OCI-LY7 (cell line): ENCODE data around the gene MON2. TPM values are rescaled to one million over a fixed set of nuclear protein-coding genes. Genes with fewer than 3 reads are reported as not detected.

Experiments used
- BruUV-seq: library from RNA; stranded (reverse); fragments of 400-500 nt; replicated peaks from 2 replicates; lab custom pipeline; 2021; lab: Mats Ljungman, UMichigan
- CTCF ChIA-PET: fragments of 300-600 bp; sonication (Branson Sonifier 250); formaldehyde crosslinking; loops from one replicate; lab custom pipeline; 2022; ENCODE audit warnings: antibody characterized with exemption; ENCODE audit not compliant: unreplicated experiment; lab: Charles Lee
- POLR2A ChIA-PET: fragments of 300-600 bp; sonication (Branson Sonifier 250); formaldehyde crosslinking; loops from one replicate; lab custom pipeline; 2022; ENCODE audit warnings: antibody characterized with exemption; lab: Charles Lee
- DNase-seq: peaks from one replicate; pipeline ENCODE4 v3.0.0-alpha.2; 2015; ENCODE audit warnings: low spot score
- H2AFZ ChIP-seq: fragments of 200-600 bp; sonication (generic), shearing (Covaris generic); 2 replicates; pipeline ENCODE4 v1.6.1; 2014; ENCODE audit warnings: mild to moderate bottlenecking, antibody characterized with exemption, low read length, moderate library complexity
- H3K27ac ChIP-seq: fragments of 200-600 bp; sonication (generic); 2 replicates; pipeline ENCODE4 v1.5.1; 2014; ENCODE audit warnings: mixed run types, low read depth, mild to moderate bottlenecking, moderate library complexity, low read length, inconsistent platforms; ENCODE audit not compliant: poor library complexity, severe bottlenecking
- H3K36me3 ChIP-seq: fragments of 200-600 bp; sonication (generic); 2 replicates; pipeline ENCODE4 v1.6.1; 2014; ENCODE audit warnings: mild to moderate bottlenecking, antibody characterized with exemption, low read length, moderate library complexity, mixed read lengths; ENCODE audit not compliant: insufficient read depth
- H3K4me1 ChIP-seq: fragments of 200-600 bp; sonication (generic); 2 replicates; pipeline ENCODE4 v1.5.1; 2014; ENCODE audit warnings: mild to moderate bottlenecking, low read length; ENCODE audit not compliant: insufficient read depth, poor library complexity, severe bottlenecking
- H3K4me2 ChIP-seq: fragments of 200-600 bp; sonication (generic); 2 replicates; pipeline ENCODE4 v1.6.1; 2014; ENCODE audit warnings: mild to moderate bottlenecking, low read length
- H3K4me3 ChIP-seq: fragments of 200-600 bp; sonication (generic); 2 replicates; pipeline ENCODE4 v1.5.1; 2014; ENCODE audit warnings: mild to moderate bottlenecking, low read depth, low read length; ENCODE audit not compliant: poor library complexity, severe bottlenecking
- H3K79me2 ChIP-seq: fragments of 200-600 bp; sonication (generic); 2 replicates; pipeline ENCODE4 v1.6.1; 2016; ENCODE audit warnings: low read depth, mild to moderate bottlenecking, low read length, moderate library complexity, mixed read lengths; ENCODE audit not compliant: insufficient read depth
- H3K9me2 ChIP-seq: fragments of 200-600 bp; sonication (generic); 2 replicates; pipeline ENCODE4 v1.6.1; 2016; ENCODE audit warnings: mild to moderate bottlenecking, low read length, mixed read lengths; ENCODE audit not compliant: insufficient read depth
- H3K9me3 ChIP-seq: fragments of 200-600 bp; sonication (generic); 2 replicates; pipeline ENCODE4 v1.6.1; 2014; ENCODE audit warnings: mild to moderate bottlenecking, mixed run types, low read length, mixed read lengths
- H4K20me1 ChIP-seq: fragments of 200-600 bp; sonication (generic); 2 replicates; pipeline ENCODE4 v1.6.1; 2014; ENCODE audit warnings: mild to moderate bottlenecking, antibody characterized with exemption, low read length, moderate library complexity, mixed read lengths; ENCODE audit not compliant: insufficient read depth
- CTCF ChIP-seq: fragments of 200-600 bp; sonication (generic); conservative IDR thresholded peaks from 2 replicates; pipeline ENCODE4 v1.5.1; 2014; ENCODE audit warnings: mild to moderate bottlenecking, antibody characterized with exemption, low read length, moderate library complexity, mixed read lengths
- EZH2phosphoT487 ChIP-seq: fragments of 200-600 bp; sonication (generic); IDR thresholded peaks from 2 replicates; pipeline ENCODE4 v1.6.1; 2018; ENCODE audit warnings: low read depth, borderline replicate concordance, mild to moderate bottlenecking, mixed run types, antibody characterized with exemption, low read length, moderate library complexity, mixed read lengths
- intact Hi-C: fragments of 100-400 bp; cut with micrococcal nuclease; formaldehyde crosslinking; loops from one replicate; pipeline ENCODE4 v1.10.0; 2022; ENCODE audit not compliant: unreplicated experiment
- total RNA-seq, 2 experiments: library from RNA; depleted of rRNA in 1 of 2; stranded (reverse); fragments of >200 nt in 1 of 2; shearing (Covaris generic) in 1 of 2; gene quantifications; 2 replicates each; pipeline ENCODE4 v1.2.3, GENCODE V29; 2014 to 2022

Gene MON2
- total RNA-seq, 2 experiments from 2014 or later, result 31.6 to 54.7 TPM

- intact Hi-C loops, result no loop called here
Observed at GRCh38 chr12:62537551-62537950, 70.9 kb downstream of the MON2 start.

GRCh38 chr12:62540354-62540753, 73.7 kb downstream of the MON2 start:
- H3K9me2 ChIP-seq, result no peaks in the 10 kb centered on the region
- ChIA-PET CTCF (no interaction called here), POLR2A (no interaction called here)
- no peak overlapping the region for H3K4me3 ChIP-seq
- no TSS peak for BruUV-seq
- intact Hi-C loops, result no loop called here
- H4K20me1 ChIP-seq, result no peaks in the 10 kb centered on the region
- H3K4me2 ChIP-seq, result no peak overlapping the region
- peaks cover 70% of the 10 kb centered on the region for H3K36me3 ChIP-seq
- H2AFZ ChIP-seq, result no peak overlapping the region
- no peaks in the 10 kb centered on the region for H3K79me2 ChIP-seq
- H3K9me3 ChIP-seq, result no peaks in the 10 kb centered on the region
- no peaks in the 10 kb centered on the region for H3K4me1 ChIP-seq
- DNase-seq, result no peak
- TF ChIP-seq EZH2phosphoT487, result no peak
- TF ChIP-seq CTCF, result no peak
- no peak overlapping the region for H3K27ac ChIP-seq

More at GRCh38 chr12:62537551-62537950, 70.9 kb downstream of the MON2 start:
- H3K9me2 ChIP-seq, result no peaks in the 10 kb centered on the region
- no peaks in the 10 kb centered on the region for H4K20me1 ChIP-seq
- H3K9me3 ChIP-seq, result no peaks in the 10 kb centered on the region
- TF ChIP-seq EZH2phosphoT487 (no peak), CTCF (no peak)
- ChIA-PET POLR2A (interaction anchor here (1.2 kb wide), 2 partner anchors 8 to 12 kb away, joined by 4 read pairs; no protein-coding TSS in a partner anchor), CTCF (no interaction called here)
- H3K79me2 ChIP-seq, result no peaks in the 10 kb centered on the region
- BruUV-seq, result no TSS peak
- no peak overlapping the region for H3K27ac ChIP-seq
- H3K4me3 ChIP-seq, result no peak overlapping the region
- H3K4me2 ChIP-seq, result no peak overlapping the region
- no peaks in the 10 kb centered on the region for H3K4me1 ChIP-seq
- peaks cover 68% of the 10 kb centered on the region for H3K36me3 ChIP-seq
- no peak for DNase-seq
- H2AFZ ChIP-seq, result no peak overlapping the region

- Histone ChIP-seq H2AFZ (no peak overlapping the region), H3K79me2 (no peaks in the 10 kb centered on the region), H3K9me3 (no peaks in the 10 kb centered on the region), H3K9me2 (no peaks in the 10 kb centered on the region), H3K4me1 (no peaks in the 10 kb centered on the region), H4K20me1 (no peaks in the 10 kb centered on the region), H3K4me2 (no peak overlapping the region), H3K36me3 (peaks cover 67% of the 10 kb centered on the region), H3K4me3 (no peak overlapping the region), H3K27ac (no peak overlapping the region)
- ChIA-PET POLR2A (interaction anchor here (0.9 to 1.3 kb wide), 3 partner anchors 29 to 60 kb away, joined by 3 to 4 read pairs (median 4); no protein-coding TSS in a partner anchor), CTCF (no interaction called here)
- DNase-seq, result no peak
- TF ChIP-seq CTCF (no peak), EZH2phosphoT487 (no peak)
- intact Hi-C loops, result no loop called here
- no TSS peak for BruUV-seq
Observed at GRCh38 chr12:62542814-62543213, 76.2 kb downstream of the MON2 start.
